Embryonic facial prominence (tissue), 1 donor: ENCODE results near the gene SFMBT2.
"Not testable (repeated sequence)": the region's sequence is repeated elsewhere in the genome, so short reads cannot be mapped to it uniquely, and the experiment has no call there.

Experiments
- DNase-seq: peaks from one replicate; pipeline ENCODE4 v3.0.0-alpha.2; 2016; ENCODE audit errors: extremely low spot score

SFMBT2 gene

GRCh38 chr10:7320072-7320471 is 90.8 kb downstream of the SFMBT2 start:
- no peak for DNase-seq

GRCh38 chr10:7319632-7320031 is 91.2 kb downstream of the SFMBT2 start:
- DNase-seq: no peak

GRCh38 chr10:7318836-7319235 is 92.0 kb downstream of the SFMBT2 start:
- DNase-seq: no peak

GRCh38 chr10:7317786-7318446 is 92.9 kb downstream of the SFMBT2 start:
- no peak for DNase-seq

- no peak for DNase-seq
These were observed 94.0 kb downstream of the SFMBT2 start for GRCh38 chr10:7316839-7317238.

- DNase-seq: no peak
These were observed 94.9 kb downstream of the SFMBT2 start for GRCh38 chr10:7315906-7316305.

GRCh38 chr10:7314170-7314569 is 96.7 kb downstream of the SFMBT2 start:
- no peak for DNase-seq

- no peak for DNase-seq
These were observed 98.4 kb downstream of the SFMBT2 start for GRCh38 chr10:7312488-7312857.

- not testable (repeated sequence) for DNase-seq
These were observed 98.9 kb downstream of the SFMBT2 start for GRCh38 chr10:7311850-7312487.

GRCh38 chr10:7311218-7311849 is 99.5 kb downstream of the SFMBT2 start:
- no peak for DNase-seq

GRCh38 chr10:7310076-7310475 is 100.8 kb downstream of the SFMBT2 start:
- DNase-seq: no peak

GRCh38 chr10:7308826-7309225 is 102.0 kb downstream of the SFMBT2 start:
- DNase-seq: no peak

- DNase-seq: no peak
These were observed 104.2 kb downstream of the SFMBT2 start for GRCh38 chr10:7306616-7307015.

- DNase-seq: no peak
These were observed 104.7 kb downstream of the SFMBT2 start for GRCh38 chr10:7306147-7306546.

- no peak for DNase-seq
These were observed 105.8 kb downstream of the SFMBT2 start for GRCh38 chr10:7305053-7305452.

- no peak for DNase-seq
These were observed 106.7 kb downstream of the SFMBT2 start for GRCh38 chr10:7304110-7304509.

GRCh38 chr10:7302930-7303557 is 107.8 kb downstream of the SFMBT2 start:
- no peak for DNase-seq

GRCh38 chr10:7302392-7302906 is 108.4 kb downstream of the SFMBT2 start:
- DNase-seq: no peak

GRCh38 chr10:7301006-7301778 is 109.6 kb downstream of the SFMBT2 start:
- no peak for DNase-seq

- DNase-seq: no peak
These were observed 110.4 kb downstream of the SFMBT2 start for GRCh38 chr10:7300384-7300971.

- DNase-seq: not testable (repeated sequence)
These were observed 111.1 kb downstream of the SFMBT2 start for GRCh38 chr10:7299601-7300325.
